Spleen (tissue), 11 donors: Measurements from ENCODE around the gene TLCD3B. TPM values are rescaled to one million over a fixed set of nuclear protein-coding genes. Genes with fewer than 3 reads are reported as not detected.

Source experiments
- DNase-seq: peaks from one replicate; pipeline ENCODE4 v3.0.0-alpha.2; 2020
- H3K27ac ChIP-seq, 8 donors: fragments of 200-600 bp; sonication (generic) in 7 of 8; 1 replicate in 4 of 8; 2 replicates in 4 of 8; pipeline versions ENCODE4 v1.5.0 to v1.8.0; 2016 to 2021; ENCODE audit warnings: inconsistent platforms in 4 of 8, mild to moderate bottlenecking in 4 of 8, moderate library complexity in 1 of 8
- H3K27me3 ChIP-seq, 7 donors: fragments of 200-600 bp; sonication (generic) in 6 of 7; replicated peaks in 1 of 7; 1 replicate in 4 of 7; 2 replicates in 3 of 7; pipeline versions ENCODE4 v1.5.0 to v1.8.0; 2016 to 2021; ENCODE audit warnings: inconsistent platforms in 3 of 7, mild to moderate bottlenecking in 1 of 7
- H3K36me3 ChIP-seq, 6 donors: fragments of 200-600 bp; sonication (generic) in 5 of 6; 1 replicate in 4 of 6; 2 replicates in 2 of 6; pipeline versions ENCODE4 v1.5.0 to v1.8.0; 2016 to 2021; ENCODE audit warnings: inconsistent platforms in 2 of 6
- H3K4me1 ChIP-seq, 6 donors: fragments of 200-600 bp; sonication (generic) in 5 of 6; 1 replicate in 3 of 6; 2 replicates in 3 of 6; pipeline versions ENCODE4 v1.5.0 to v1.8.0; 2016 to 2021; ENCODE audit warnings: inconsistent platforms in 3 of 6
- H3K4me3 ChIP-seq, 8 donors: fragments of 200-600 bp; sonication (generic) in 7 of 8; 1 replicate in 4 of 8; 2 replicates in 4 of 8; pipeline versions ENCODE4 v1.5.0 to v1.8.0; 2016 to 2021; ENCODE audit warnings: inconsistent platforms in 4 of 8, mild to moderate bottlenecking in 4 of 8, moderate library complexity in 2 of 8
- H3K9me3 ChIP-seq, 8 donors: fragments of 200-600 bp; sonication (generic) in 7 of 8; 1 replicate in 4 of 8; 2 replicates in 4 of 8; pipeline versions ENCODE4 v1.5.0 to v1.8.0; 2016 to 2021; ENCODE audit warnings: inconsistent platforms in 4 of 8
- CTCF ChIP-seq, 11 experiments: fragments of 200-600 bp in 7 of 11; fragments of 450-650 bp in 4 of 11; sonication (generic) in 4 of 11; IDR thresholded peaks in 8 of 11; conservative IDR thresholded peaks in 3 of 11; 1 replicate in 7 of 11; 2 replicates in 4 of 11; pipeline versions ENCODE4 v1.4.0 to v1.8.0; 2016 to 2021; ENCODE audit warnings: antibody characterized with exemption in 11 of 11, inconsistent platforms in 4 of 11, mild to moderate bottlenecking in 1 of 11
- POLR2A ChIP-seq, 3 donors: fragments of 450-650 bp; IDR thresholded peaks; one replicate each; pipeline ENCODE4 v1.5.1; 2017; ENCODE audit warnings: antibody characterized with exemption in 3 of 3, mild to moderate bottlenecking in 1 of 3
- POLR2AphosphoS5 ChIP-seq, 3 donors: sonication (generic); formaldehyde crosslinking; IDR thresholded peaks; one replicate each; pipeline ENCODE4 v1.5.1; 2017; ENCODE audit warnings: antibody characterized with exemption in 3 of 3
- WGBS, 5 donors: extraction: QIAGEN DNeasy Blood & Tissue Kit in 3 of 5; methylation state at CpG; one replicate each; pipeline versions ENCODE4 v1.1.5 to v1.1.7; 2013 to 2018; 5-methylcytosine and 5-hydroxymethylcytosine counted together
- intact Hi-C: fragments of 100-400 bp; cut with DNase I; formaldehyde crosslinking; loops from one replicate; pipeline ENCODE4 v1.15.0; 2023; ENCODE audit warnings: low total_unique reads
- polyA plus RNA-seq, 3 donors: library from polyadenylated mRNA; stranded (reverse); fragments of 200-250 nt; gene quantifications; one replicate each; pipeline ENCODE4 v1.2.1, GENCODE V29; 2013
- total RNA-seq, 7 donors: library from RNA; depleted of rRNA in 3 of 7; stranded (reverse); fragments of >200 nt in 3 of 7; fragmentation: NEBNext Ultra II Directional in 4 of 7; extraction: Animal tissue kit (Norgen Biotek cat#: 25700) in 4 of 7; gene quantifications; one replicate each; pipeline versions ENCODE4 v1.1.0 to v1.2.1, GENCODE V29; 2016 to 2021
- donor health status: healthy with polysubstance abuse.
- donor health status: DM: no; HTN: no; CAD: no; lungs with moderate emphysema.
- donor health status: DM: no; HTN: no; CAD: no.
- donor health status: Bipolar disorder and iron deficiency.
- donor health status: healthy.
- donor health status: DM: no; HTN: no; CAD: no.
- donor health status: DM: yes; HTN: yes; CAD: no.

Gene TLCD3B
- total and polyA plus RNA-seq, 10 donors, result 0.09 to 0.10 TPM; not detected in 8

DNA sequence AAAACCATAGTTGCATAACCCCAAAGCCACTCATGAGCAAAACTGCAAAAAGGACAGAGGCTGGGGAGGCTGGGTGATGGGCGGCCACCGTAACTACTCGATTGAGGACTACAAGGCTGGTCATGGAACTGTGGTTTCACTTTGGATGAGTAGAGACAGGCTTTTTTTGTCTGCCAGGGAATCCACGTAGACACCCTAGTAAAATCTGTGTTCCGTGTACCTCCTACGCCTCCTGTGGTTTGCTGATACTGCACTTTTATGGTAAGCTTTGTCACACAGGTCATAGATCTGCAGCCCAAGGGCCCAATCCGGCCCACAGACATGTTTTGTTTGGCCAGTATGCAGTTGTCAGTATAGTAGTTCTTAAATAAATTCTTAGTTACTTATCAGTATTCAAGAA lies 2.2 kb upstream of the TLCD3B start:
- no peaks in the 10 kb centered on the region for H3K36me3 ChIP-seq
- no peak for DNase-seq
- no peak overlapping the region for H3K27ac ChIP-seq
- H3K4me1 ChIP-seq, result peaks cover 0 to 21% (median 12%) of the 10 kb centered on the region in 6 donors
- intact Hi-C loops, result no loop called here
- peaks cover 7 to 84% (median 58%) of the 10 kb centered on the region in 7 donors for H3K27me3 ChIP-seq
- TF ChIP-seq CTCF (IDR thresholded peaks at IDR 0.05 in 8 of 11, conservative IDR thresholded peaks at IDR 0.05 in 3 of 11), result no peak
- no peak for TF ChIP-seq POLR2AphosphoS5 (IDR thresholded peaks at IDR 0.05)
- TF ChIP-seq POLR2A (IDR thresholded peaks at IDR 0.05), result no peak
- 52 to 70% (median 67%) methylated on average over 7 of the region's 7 CpGs for WGBS, 5 donors
- no peaks in the 10 kb centered on the region for H3K9me3 ChIP-seq
- no peak overlapping the region for H3K4me3 ChIP-seq

GRCh38 chr16:30032083-30032819 lies 1.2 kb upstream of the TLCD3B start:
- intact Hi-C loops, result no loop called here
- Histone ChIP-seq H3K36me3 (no peaks in the 10 kb centered on the region), H3K4me3 (no peak overlapping the region), H3K27me3 (peaks cover 7 to 94% (median 58%) of the 10 kb centered on the region in 7 donors), H3K27ac (no peak overlapping the region), H3K9me3 (no peaks in the 10 kb centered on the region), H3K4me1 (peaks cover 0 to 21% (median 12%) of the 10 kb centered on the region in 6 donors)
- no peak for DNase-seq
- 25 to 30% (median 26%) methylated on average over 12 of the region's 12 CpGs for WGBS, 5 donors
- peak in 10 of 11 experiments; percentile 33 to 84 (median 70) for TF ChIP-seq CTCF (IDR thresholded peaks at IDR 0.05 in 8 of 11, conservative IDR thresholded peaks at IDR 0.05 in 3 of 11)
- TF ChIP-seq POLR2AphosphoS5 (IDR thresholded peaks at IDR 0.05), result no peak

DNA sequence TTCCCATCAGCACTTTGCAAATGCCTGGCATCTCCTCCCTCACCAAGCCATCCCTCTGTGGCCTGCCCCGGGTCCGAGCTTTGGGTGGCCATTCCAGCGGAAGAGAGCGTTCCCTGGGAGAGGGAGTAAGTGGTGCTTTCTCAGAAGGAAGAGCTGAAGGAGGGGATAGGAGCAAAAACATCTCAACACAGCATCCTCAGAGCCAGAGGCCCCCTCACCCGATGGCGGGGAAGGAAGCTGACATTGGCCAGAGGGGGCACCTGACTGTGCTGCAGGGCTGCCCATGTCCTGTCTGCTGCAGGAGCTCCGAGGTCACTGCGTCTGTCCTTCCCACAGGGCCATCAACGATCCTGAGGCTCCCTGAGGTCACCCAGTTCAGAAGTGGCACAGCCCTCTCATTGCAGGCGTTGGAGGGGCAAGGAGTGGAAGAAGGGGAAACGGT lies 427 bp upstream of the TLCD3B start:
- TF ChIP-seq CTCF (IDR thresholded peaks at IDR 0.05 in 8 of 11, conservative IDR thresholded peaks at IDR 0.05 in 3 of 11), result no peak
- TF ChIP-seq POLR2A (IDR thresholded peaks at IDR 0.05), result no peak
- no peak for TF ChIP-seq POLR2AphosphoS5 (IDR thresholded peaks at IDR 0.05)
- WGBS, 5 donors, result 16 to 25% (median 21%) methylated on average over 8 to 11 of the region's 11 CpGs
- intact Hi-C loops, result no loop called here
- DNase-seq, result no peak
- Histone ChIP-seq H3K9me3 (no peaks in the 10 kb centered on the region), H3K4me1 (peaks cover 0 to 21% (median 12%) of the 10 kb centered on the region in 6 donors), H3K27me3 (peaks cover 7 to 100% (median 58%) of the 10 kb centered on the region in 7 donors), H3K4me3 (peak overlapping the region in 1 of 8 donors; percentile 40), H3K27ac (no peak overlapping the region), H3K36me3 (no peaks in the 10 kb centered on the region)

DNA sequence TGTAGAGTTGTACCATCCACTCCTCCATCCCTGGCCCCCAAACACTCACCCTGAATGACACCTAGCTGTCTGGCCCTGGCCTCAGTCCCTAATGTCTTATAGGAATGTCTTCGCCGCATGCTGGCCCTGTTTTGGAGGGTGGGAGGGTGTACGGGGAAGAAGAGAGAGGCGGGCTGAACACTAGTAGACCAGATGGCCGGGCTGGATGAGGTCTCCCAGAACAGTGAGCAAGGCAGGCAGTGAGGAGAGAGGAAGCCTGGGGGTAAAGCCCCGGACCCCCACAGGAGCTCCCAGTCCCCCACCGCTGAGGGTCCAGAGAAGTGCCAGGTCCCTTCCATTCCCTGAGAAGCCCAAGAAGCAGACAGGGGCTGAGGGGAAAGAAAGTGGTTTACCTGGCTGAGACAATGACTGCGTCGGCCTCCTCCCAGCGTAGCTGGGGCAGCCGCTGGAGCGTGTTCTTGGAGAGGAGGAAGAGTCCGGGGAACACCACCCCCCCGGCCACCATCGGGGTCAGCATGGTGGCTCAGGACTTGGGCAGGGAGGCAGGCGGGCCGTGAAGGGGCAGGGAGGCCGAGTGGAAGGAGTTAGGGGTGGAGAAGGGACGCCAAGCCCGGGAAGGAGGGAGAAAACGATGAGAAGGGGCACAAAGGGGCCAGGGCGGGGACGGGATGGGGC lies 923 bp downstream of the TLCD3B start:
- intact Hi-C loops, result no loop called here
- no peak for DNase-seq
- peaks cover 7 to 100% (median 58%) of the 10 kb centered on the region in 7 donors for H3K27me3 ChIP-seq

More for the DNA sequence above, 923 bp downstream of the TLCD3B start:
- WGBS, 5 donors, result 22 to 26% (median 25%) methylated on average over 23 of the region's 23 CpGs
- H3K4me3 ChIP-seq, result no peak overlapping the region
- no peaks in the 10 kb centered on the region for H3K9me3 ChIP-seq
- no peaks in the 10 kb centered on the region for H3K36me3 ChIP-seq
- H3K4me1 ChIP-seq, result peaks cover 0 to 21% (median 12%) of the 10 kb centered on the region in 6 donors
- H3K27ac ChIP-seq, result no peak overlapping the region
- no peak for TF ChIP-seq POLR2AphosphoS5 (IDR thresholded peaks at IDR 0.05)
- TF ChIP-seq CTCF (IDR thresholded peaks at IDR 0.05 in 8 of 11, conservative IDR thresholded peaks at IDR 0.05 in 3 of 11), result no peak
- TF ChIP-seq POLR2A (IDR thresholded peaks at IDR 0.05), result no peak
